ENCODE measurements around the gene TMEM208. TPM values are rescaled to one million over a fixed set of nuclear protein-coding genes. Genes with fewer than 3 reads are reported as not detected.

TMEM208 gene
- total and polyA plus RNA-seq, 2 of the 8 experiments (the other 6 are each of a cell fraction or from before 2014, with no cell fraction given), result 37.7 to 100.0 TPM

DNA sequence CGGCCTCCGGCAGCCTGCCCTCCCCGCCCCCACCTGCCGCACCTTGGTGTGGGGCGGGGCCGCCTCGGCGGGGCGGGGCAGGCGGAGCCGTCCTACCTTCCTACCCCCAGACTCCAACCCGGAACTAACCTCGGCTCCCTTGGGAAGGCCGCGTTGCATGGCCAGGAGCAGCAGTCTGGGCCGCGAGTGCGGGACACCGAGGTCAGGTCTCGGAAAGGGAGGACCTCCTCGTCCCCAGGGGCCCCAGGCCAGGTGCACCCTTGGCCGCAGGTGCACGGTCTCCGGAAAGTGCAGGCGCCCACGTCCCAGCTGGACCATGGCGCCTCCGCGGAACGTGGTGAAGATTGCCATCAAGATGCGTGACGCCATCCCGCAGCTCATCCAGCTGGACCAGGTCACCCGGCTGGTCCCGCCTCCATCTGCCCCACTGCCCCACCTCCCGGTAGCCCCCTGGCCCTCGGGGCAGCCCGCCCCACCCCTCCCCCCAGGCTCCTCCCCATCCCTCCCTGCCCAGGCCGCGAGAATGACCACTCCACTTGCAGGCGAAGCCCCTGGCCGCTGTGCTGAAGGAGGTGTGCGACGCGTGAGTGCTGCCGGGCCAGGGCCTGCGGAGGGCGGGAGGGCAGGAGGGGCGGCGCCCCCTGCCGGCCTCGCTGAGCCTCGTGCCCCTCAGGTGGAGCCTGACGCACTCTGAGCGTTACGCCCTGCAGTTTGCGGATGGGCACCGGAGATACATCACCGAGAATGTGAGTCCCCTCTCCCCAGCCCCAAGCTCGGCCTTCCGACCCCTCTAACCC lies 27.7 kb upstream of the TMEM208 start, which contains the start of gene ELMO3 (continued):
- no peak for TF ChIP-seq RNF2 (IDR thresholded peaks at IDR 0.05; ENCODE audit: borderline replicate concordance, low read depth, low read length, missing control alignments, poor library complexity, severe bottlenecking)
- TF ChIP-seq, protein P1, sequence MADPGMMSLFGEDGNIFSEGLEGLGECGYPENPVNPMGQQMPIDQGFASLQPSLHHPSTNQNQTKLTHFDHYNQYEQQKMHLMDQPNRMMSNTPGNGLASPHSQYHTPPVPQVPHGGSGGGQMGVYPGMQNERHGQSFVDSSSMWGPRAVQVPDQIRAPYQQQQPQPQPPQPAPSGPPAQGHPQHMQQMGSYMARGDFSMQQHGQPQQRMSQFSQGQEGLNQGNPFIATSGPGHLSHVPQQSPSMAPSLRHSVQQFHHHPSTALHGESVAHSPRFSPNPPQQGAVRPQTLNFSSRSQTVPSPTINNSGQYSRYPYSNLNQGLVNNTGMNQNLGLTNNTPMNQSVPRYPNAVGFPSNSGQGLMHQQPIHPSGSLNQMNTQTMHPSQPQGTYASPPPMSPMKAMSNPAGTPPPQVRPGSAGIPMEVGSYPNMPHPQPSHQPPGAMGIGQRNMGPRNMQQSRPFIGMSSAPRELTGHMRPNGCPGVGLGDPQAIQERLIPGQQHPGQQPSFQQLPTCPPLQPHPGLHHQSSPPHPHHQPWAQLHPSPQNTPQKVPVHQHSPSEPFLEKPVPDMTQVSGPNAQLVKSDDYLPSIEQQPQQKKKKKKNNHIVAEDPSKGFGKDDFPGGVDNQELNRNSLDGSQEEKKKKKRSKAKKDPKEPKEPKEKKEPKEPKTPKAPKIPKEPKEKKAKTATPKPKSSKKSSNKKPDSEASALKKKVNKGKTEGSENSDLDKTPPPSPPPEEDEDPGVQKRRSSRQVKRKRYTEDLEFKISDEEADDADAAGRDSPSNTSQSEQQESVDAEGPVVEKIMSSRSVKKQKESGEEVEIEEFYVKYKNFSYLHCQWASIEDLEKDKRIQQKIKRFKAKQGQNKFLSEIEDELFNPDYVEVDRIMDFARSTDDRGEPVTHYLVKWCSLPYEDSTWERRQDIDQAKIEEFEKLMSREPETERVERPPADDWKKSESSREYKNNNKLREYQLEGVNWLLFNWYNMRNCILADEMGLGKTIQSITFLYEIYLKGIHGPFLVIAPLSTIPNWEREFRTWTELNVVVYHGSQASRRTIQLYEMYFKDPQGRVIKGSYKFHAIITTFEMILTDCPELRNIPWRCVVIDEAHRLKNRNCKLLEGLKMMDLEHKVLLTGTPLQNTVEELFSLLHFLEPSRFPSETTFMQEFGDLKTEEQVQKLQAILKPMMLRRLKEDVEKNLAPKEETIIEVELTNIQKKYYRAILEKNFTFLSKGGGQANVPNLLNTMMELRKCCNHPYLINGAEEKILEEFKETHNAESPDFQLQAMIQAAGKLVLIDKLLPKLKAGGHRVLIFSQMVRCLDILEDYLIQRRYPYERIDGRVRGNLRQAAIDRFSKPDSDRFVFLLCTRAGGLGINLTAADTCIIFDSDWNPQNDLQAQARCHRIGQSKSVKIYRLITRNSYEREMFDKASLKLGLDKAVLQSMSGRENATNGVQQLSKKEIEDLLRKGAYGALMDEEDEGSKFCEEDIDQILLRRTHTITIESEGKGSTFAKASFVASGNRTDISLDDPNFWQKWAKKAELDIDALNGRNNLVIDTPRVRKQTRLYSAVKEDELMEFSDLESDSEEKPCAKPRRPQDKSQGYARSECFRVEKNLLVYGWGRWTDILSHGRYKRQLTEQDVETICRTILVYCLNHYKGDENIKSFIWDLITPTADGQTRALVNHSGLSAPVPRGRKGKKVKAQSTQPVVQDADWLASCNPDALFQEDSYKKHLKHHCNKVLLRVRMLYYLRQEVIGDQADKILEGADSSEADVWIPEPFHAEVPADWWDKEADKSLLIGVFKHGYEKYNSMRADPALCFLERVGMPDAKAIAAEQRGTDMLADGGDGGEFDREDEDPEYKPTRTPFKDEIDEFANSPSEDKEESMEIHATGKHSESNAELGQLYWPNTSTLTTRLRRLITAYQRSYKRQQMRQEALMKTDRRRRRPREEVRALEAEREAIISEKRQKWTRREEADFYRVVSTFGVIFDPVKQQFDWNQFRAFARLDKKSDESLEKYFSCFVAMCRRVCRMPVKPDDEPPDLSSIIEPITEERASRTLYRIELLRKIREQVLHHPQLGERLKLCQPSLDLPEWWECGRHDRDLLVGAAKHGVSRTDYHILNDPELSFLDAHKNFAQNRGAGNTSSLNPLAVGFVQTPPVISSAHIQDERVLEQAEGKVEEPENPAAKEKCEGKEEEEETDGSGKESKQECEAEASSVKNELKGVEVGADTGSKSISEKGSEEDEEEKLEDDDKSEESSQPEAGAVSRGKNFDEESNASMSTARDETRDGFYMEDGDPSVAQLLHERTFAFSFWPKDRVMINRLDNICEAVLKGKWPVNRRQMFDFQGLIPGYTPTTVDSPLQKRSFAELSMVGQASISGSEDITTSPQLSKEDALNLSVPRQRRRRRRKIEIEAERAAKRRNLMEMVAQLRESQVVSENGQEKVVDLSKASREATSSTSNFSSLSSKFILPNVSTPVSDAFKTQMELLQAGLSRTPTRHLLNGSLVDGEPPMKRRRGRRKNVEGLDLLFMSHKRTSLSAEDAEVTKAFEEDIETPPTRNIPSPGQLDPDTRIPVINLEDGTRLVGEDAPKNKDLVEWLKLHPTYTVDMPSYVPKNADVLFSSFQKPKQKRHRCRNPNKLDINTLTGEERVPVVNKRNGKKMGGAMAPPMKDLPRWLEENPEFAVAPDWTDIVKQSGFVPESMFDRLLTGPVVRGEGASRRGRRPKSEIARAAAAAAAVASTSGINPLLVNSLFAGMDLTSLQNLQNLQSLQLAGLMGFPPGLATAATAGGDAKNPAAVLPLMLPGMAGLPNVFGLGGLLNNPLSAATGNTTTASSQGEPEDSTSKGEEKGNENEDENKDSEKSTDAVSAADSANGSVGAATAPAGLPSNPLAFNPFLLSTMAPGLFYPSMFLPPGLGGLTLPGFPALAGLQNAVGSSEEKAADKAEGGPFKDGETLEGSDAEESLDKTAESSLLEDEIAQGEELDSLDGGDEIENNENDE (IDR thresholded peaks at IDR 0.05; ENCODE audit: insufficient replicate concordance, low read length), result no peak
- no peak for TF ChIP-seq SUZ12 (IDR thresholded peaks at IDR 0.05; ENCODE audit: low read length)
- TF ChIP-seq YY1 (IDR thresholded peaks at IDR 0.05; ENCODE audit: low read depth, low read length), result 0 out of 2 replicates have a peak, but pooled peaks have one; percentile 27
- no peak for TF ChIP-seq SIRT6 (IDR thresholded peaks at IDR 0.05; ENCODE audit: low read length)
- no peak for TF ChIP-seq HDAC6 (IDR thresholded peaks at IDR 0.05; ENCODE audit: low read depth, low read length)
- no peak for TF ChIP-seq NRF1 (IDR thresholded peaks at IDR 0.05; ENCODE audit: low read depth, low read length)
- no peak for TF ChIP-seq CTBP2 (IDR thresholded peaks at IDR 0.05; ENCODE audit: borderline replicate concordance, insufficient read depth, insufficient read length, low read length)
- no peak for TF ChIP-seq EZH2 (IDR thresholded peaks at IDR 0.05; ENCODE audit: low read depth, low read length, severe bottlenecking)
